Liver (tissue), 9 donors: ENCODE measurements around the gene PDK2. TPM values are rescaled to one million over a fixed set of nuclear protein-coding genes. Genes with fewer than 3 reads are reported as not detected.

Source experiments
- DNase-seq: peaks from one replicate; pipeline ENCODE4 v3.0.0-alpha.2; 2017; ENCODE audit warnings: low spot score
- H3K27ac ChIP-seq, 2 donors: one replicate each; pipeline ENCODE4 v1.7.0; 2013; ENCODE audit warnings: inconsistent platforms in 2 of 2, low read length in 2 of 2, control low read depth in 1 of 2, low read depth in 1 of 2, mild to moderate bottlenecking in 1 of 2
- H3K27me3 ChIP-seq, 4 donors: one replicate each; pipeline versions ENCODE4 v1.6.1 to v1.7.0; 2013; ENCODE audit warnings: low read length in 3 of 4, inconsistent platforms in 1 of 4, mild to moderate bottlenecking in 1 of 4, moderate library complexity in 1 of 4; ENCODE audit not compliant: control insufficient read depth in 4 of 4, insufficient read depth in 4 of 4
- H3K36me3 ChIP-seq, 4 donors: one replicate each; pipeline versions ENCODE4 v1.6.1 to v1.7.0; 2013; ENCODE audit warnings: low read length in 3 of 4, mild to moderate bottlenecking in 3 of 4, low read depth in 1 of 4, moderate library complexity in 1 of 4; ENCODE audit not compliant: control insufficient read depth in 4 of 4, insufficient read depth in 3 of 4
- H3K4me1 ChIP-seq, 4 donors: one replicate each; pipeline versions ENCODE4 v1.6.1 to v1.7.0; 2013; ENCODE audit warnings: low read length in 3 of 4, mild to moderate bottlenecking in 3 of 4, moderate library complexity in 1 of 4; ENCODE audit not compliant: control insufficient read depth in 4 of 4, insufficient read depth in 4 of 4
- H3K4me3 ChIP-seq, 3 donors: one replicate each; pipeline versions ENCODE4 v1.6.1 to v1.7.0; 2013; ENCODE audit warnings: low read length in 3 of 3, control low read depth in 1 of 3, low read depth in 1 of 3, mild to moderate bottlenecking in 1 of 3
- H3K9ac ChIP-seq, 2 donors: one replicate each; pipeline ENCODE4 v1.7.0; 2013; ENCODE audit warnings: low read length in 2 of 2, mild to moderate bottlenecking in 2 of 2, moderate library complexity in 2 of 2, control low read depth in 1 of 2, low read depth in 1 of 2
- H3K9me3 ChIP-seq, 4 donors: one replicate each; pipeline versions ENCODE4 v1.6.1 to v1.7.0; 2013; ENCODE audit warnings: low read length in 3 of 4; ENCODE audit not compliant: control insufficient read depth in 4 of 4
- CTCF ChIP-seq: fragments of 150-350 bp; IDR thresholded peaks from 2 replicates; pipeline ENCODE4 v1.5.1; 2017; ENCODE audit warnings: improper control_type of control experiment, low read depth, low read length; ENCODE audit not compliant: missing input control
- EGR1 ChIP-seq, 2 donors: IDR thresholded peaks; 2 replicates each; pipeline ENCODE4 v1.6.1; 2016 to 2018; ENCODE audit warnings: antibody characterized with exemption in 2 of 2, low read depth in 2 of 2
- FOXA1 ChIP-seq: IDR thresholded peaks from 2 replicates; pipeline ENCODE4 v1.6.1; 2016; ENCODE audit warnings: antibody characterized with exemption
- FOXA2 ChIP-seq: IDR thresholded peaks from 2 replicates; pipeline ENCODE4 v1.6.1; 2016; ENCODE audit warnings: antibody characterized with exemption
- GABPA ChIP-seq, 2 donors: IDR thresholded peaks in 1 of 2; conservative IDR thresholded peaks in 1 of 2; 2 replicates each; pipeline ENCODE4 v1.6.1; 2016; ENCODE audit warnings: antibody characterized with exemption in 2 of 2, mild to moderate bottlenecking in 1 of 2, moderate library complexity in 1 of 2
- HNF4A ChIP-seq, 2 donors: conservative IDR thresholded peaks; 2 replicates each; pipeline ENCODE4 v1.6.1; 2016; ENCODE audit warnings: antibody characterized with exemption in 2 of 2, mild to moderate bottlenecking in 2 of 2
- HNF4G ChIP-seq: IDR thresholded peaks from 2 replicates; pipeline ENCODE4 v1.6.1; 2016; ENCODE audit warnings: antibody characterized with exemption
- JUND ChIP-seq, 2 donors: IDR thresholded peaks; 2 replicates each; pipeline ENCODE4 v1.6.1; 2016; ENCODE audit warnings: antibody characterized with exemption in 2 of 2
- MAX ChIP-seq: IDR thresholded peaks from 2 replicates; pipeline ENCODE4 v1.6.1; 2016; ENCODE audit warnings: antibody characterized with exemption
- NR2F2 ChIP-seq: IDR thresholded peaks from 2 replicates; pipeline ENCODE4 v1.6.1; 2016; ENCODE audit warnings: antibody characterized with exemption
- RAD21 ChIP-seq, 2 donors: IDR thresholded peaks; 2 replicates each; pipeline ENCODE4 v1.6.1; 2016; ENCODE audit warnings: antibody characterized with exemption in 2 of 2, mild to moderate bottlenecking in 2 of 2
- REST ChIP-seq: IDR thresholded peaks from 2 replicates; pipeline ENCODE4 v1.6.1; 2016; ENCODE audit warnings: antibody characterized with exemption, mild to moderate bottlenecking
- RXRA ChIP-seq, 2 donors: IDR thresholded peaks; 2 replicates each; pipeline ENCODE4 v1.6.1; 2017 to 2018; ENCODE audit warnings: antibody characterized with exemption in 2 of 2, mild to moderate bottlenecking in 1 of 2
- SP1 ChIP-seq: IDR thresholded peaks from 2 replicates; pipeline ENCODE4 v1.6.1; 2018; ENCODE audit warnings: antibody characterized with exemption, mild to moderate bottlenecking
- TAF1 ChIP-seq: conservative IDR thresholded peaks from 2 replicates; pipeline ENCODE4 v1.6.1; 2016; ENCODE audit warnings: antibody characterized with exemption, mild to moderate bottlenecking
- YY1 ChIP-seq: IDR thresholded peaks from 2 replicates; pipeline ENCODE4 v1.6.1; 2016; ENCODE audit warnings: antibody characterized with exemption, mild to moderate bottlenecking
- ZBTB33 ChIP-seq: IDR thresholded peaks from 2 replicates; pipeline ENCODE4 v1.6.1; 2016; ENCODE audit warnings: antibody characterized with exemption
- WGBS: extraction: QIAGEN DNeasy Blood & Tissue Kit; methylation state at CpG from one replicate; pipeline ENCODE4 v1.1.7; 2013; 5-methylcytosine and 5-hydroxymethylcytosine counted together
- polyA plus RNA-seq, 2 donors: library from polyadenylated mRNA; stranded (reverse) in 1 of 2; unstranded in 1 of 2; fragments of 200-250 nt in 1 of 2; fragments of >200 nt in 1 of 2; fragmentation: Nextera tagmentation in 1 of 2; extraction: Ambion mirVana in 1 of 2; gene quantifications; one replicate each; pipeline versions ENCODE4 v1.2.1 to v1.2.3, GENCODE V29; 2013 to 2015
- total RNA-seq, 2 donors: library from RNA; depleted of rRNA; stranded (reverse); fragments of >200 nt; gene quantifications; one replicate each; pipeline ENCODE4 v1.2.3, GENCODE V29; 2014
- TF ChIP-seq, protein P1 (sequence below): IDR thresholded peaks from 2 replicates; pipeline ENCODE4 v1.6.1; 2016; ENCODE audit warnings: antibody characterized with exemption
- donor health status: healthy.
- donor health status: healthy.
- donor health status: healthy.
- donor health status: healthy.
- donor health status: healthy.

Gene PDK2
- total and polyA plus RNA-seq, 4 donors = 8.6 to 36.6 (median 28.5) TPM

DNA sequence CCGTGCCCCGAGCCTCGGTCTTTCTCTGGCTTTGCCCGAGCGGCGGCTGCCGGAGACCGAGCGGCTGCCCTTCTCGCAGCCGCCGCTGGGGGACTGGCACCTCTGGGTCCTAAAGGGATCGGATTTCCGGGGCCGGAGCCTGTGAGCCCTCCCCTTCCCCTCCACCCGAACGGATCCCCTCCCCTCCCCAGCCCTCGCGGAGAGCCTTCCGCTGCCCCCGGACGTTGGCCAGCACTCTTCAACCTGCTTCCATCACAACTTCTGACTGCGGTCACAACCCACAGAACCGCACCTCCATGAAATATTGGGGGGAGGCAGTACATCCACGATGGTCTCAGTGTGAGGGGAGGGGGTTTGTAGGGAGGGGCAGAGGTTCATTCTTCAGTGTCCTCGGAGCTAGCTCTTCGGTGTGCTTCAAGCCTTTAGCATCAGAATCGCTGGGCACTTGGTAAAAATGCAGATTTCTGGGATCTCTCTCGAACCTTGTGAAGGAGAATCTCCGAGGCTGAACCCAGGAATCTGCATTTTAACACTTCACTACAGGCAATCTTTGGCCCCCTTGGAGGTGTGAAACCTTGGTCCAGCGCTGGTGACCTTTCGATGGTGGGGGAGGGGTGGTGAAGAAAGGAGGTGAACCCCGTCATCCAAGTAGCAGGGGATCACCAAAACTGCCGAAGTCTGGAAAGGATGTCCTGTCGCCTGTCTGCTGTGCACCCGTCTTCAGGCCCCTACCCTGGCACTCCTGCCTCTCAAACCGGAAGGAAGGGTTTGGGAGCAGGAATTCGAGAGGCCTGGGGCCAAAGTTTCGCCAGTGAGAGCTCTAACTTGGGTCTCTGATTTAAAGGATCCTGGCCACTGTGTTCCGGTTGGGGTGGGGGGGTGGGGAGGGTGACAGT is 56.1 kb downstream of the PDK2 start:
- no peaks in the 10 kb centered on the region for H3K27me3 ChIP-seq
- TF ChIP-seq ZBTB33 (no peak), REST (no peak), EGR1 (IDR thresholded peaks at IDR 0.05; ENCODE audit: low read depth in 2 of 2) (peak in 1 of 2 donors; percentile 6), NR2F2 (no peak), FOXA2 (no peak), YY1 (no peak), JUND (IDR thresholded peaks at IDR 0.05) (no peak), FOXA1 (no peak), TAF1 (no peak), SP1 (no peak), HNF4G (no peak), MAX (no peak), RXRA (IDR thresholded peaks at IDR 0.05) (no peak), RAD21 (IDR thresholded peaks at IDR 0.05) (peak in 1 of 2 donors; percentile 41), CTCF (peak; percentile 67), GABPA (IDR thresholded peaks at IDR 0.05 in 1 of 2, conservative IDR thresholded peaks at IDR 0.05 in 1 of 2) (peak in 1 of 2 donors; percentile 71), HNF4A (conservative IDR thresholded peaks at IDR 0.05) (peak in 1 of 2 donors; percentile 30)
- TF ChIP-seq, protein P1, sequence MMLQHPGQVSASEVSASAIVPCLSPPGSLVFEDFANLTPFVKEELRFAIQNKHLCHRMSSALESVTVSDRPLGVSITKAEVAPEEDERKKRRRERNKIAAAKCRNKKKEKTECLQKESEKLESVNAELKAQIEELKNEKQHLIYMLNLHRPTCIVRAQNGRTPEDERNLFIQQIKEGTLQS = no peak

More for the DNA sequence above, 56.1 kb downstream of the PDK2 start:
- H3K4me3 ChIP-seq = peak overlapping the region in 2 of 3 donors; percentile 37 to 73
- H3K36me3 ChIP-seq = no peaks in the 10 kb centered on the region
- H3K4me1 ChIP-seq = peaks cover 11 to 48% (median 40%) of the 10 kb centered on the region in 4 donors
- WGBS = 3% methylated on average over 40 of the region's 40 CpGs
- H3K9ac ChIP-seq = peak overlapping the region in 1 of 2 donors; percentile 52
- peak; percentile 86 for DNase-seq
- no peaks in the 10 kb centered on the region for H3K9me3 ChIP-seq
- H3K27ac ChIP-seq = peak overlapping the region; percentile 79 to 82
